Measurements from ENCODE around the gene AGPAT2.

The AGPAT2 gene

DNA sequence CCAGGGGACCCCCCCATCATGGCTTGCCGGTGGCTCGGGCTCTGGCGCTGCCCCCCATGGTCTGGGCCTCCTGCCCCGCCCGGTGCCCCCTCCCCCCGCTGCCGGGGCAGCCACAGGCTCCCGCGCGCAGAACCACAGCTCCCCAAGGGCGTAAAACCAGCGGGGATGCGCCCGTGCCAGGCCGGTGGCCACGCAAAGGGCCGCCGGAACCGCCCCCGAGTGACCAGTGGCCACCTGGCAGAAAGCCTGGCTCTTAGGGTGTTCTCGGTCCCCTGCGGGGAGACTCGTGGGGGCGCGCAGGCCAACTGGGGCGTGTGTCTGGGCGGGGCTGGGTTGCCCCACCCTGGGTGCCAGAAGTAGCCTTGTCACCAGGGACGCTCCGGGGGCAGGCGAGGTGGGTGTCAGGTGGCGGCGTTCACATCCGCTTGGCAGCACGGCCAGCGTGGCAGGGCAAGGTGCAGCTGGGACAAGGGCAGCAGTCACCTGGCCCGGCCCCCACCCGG is 515 bp upstream of the AGPAT2 start:
- no peak for DNase-seq

DNA sequence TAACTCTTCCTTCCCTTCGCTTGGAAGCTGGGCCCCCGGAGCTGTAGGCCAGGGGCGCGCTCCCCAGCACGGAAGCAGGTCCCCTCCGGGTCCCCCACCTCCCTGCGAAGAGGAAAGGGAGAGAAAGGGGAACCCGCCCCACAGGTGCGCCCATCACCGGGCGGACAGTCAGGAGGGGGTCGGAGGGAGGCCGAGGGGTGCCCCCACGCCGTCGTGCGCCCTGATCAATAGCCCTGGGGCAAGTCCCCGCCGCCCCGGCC is 793 bp downstream of the AGPAT2 start:
- no peak for DNase-seq

- DNase-seq: no peak
Observed at GRCh38 chr9:136685790-136686533, 1.3 kb downstream of the AGPAT2 start.

GRCh38 chr9:136685216-136685615 is 2.0 kb downstream of the AGPAT2 start:
- no peak for DNase-seq

DNA sequence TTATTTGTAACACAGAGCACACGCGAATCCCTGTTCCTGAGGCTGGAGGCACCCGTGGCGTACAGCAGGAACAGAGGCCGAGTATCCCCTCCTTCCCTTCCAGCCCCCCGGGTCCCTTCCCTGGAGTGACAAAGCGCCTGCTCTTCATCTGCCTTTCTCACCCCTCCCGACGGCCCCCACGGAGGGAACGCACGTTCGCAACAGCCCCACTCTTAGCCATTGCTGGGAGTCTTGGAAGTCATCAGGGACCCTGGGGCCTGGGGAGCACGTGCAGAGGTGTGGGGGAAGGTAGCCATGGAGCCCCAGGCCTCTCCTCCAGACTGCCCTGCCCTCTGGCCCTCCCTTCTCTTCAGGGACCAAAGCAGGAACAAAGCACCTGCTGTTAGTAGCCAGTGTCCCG is 2.5 kb downstream of the AGPAT2 start:
- no peak for DNase-seq

- DNase-seq: no peak
Observed at GRCh38 chr9:136684339-136684738, 2.9 kb downstream of the AGPAT2 start.

GRCh38 chr9:136683755-136684154 is 3.5 kb downstream of the AGPAT2 start:
- no peak for DNase-seq

DNA sequence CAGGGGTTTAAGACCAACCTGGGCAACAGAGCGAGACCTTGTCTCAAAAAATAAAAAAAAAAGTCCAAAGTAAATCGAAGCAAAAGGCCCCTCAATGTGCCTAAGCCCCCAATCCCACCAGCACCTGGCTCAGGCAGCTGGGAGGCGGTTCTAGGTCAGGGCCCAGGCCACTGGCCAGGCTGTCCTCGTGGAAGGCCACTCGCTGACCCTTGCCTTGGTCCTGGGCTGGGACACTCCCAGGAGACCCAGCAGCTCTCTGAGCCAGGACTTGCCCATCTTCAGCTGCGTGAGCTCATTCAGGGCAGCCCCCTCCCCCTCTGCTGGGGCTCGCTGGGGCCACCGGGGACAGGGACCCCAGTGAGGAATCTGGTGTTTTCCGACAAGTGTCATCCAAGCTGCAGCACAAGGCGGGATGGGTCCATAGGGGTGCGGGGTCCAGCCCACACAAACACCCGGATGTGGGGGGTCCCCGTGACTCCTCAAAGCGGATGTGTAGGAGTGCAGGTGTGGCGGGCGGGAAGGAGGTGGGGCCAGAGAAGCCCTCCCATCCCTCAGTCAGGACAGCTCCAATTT is 4.0 kb downstream of the AGPAT2 start:
- no peak for DNase-seq

- no peak for DNase-seq
Observed at GRCh38 chr9:136682710-136683109, 4.5 kb downstream of the AGPAT2 start.

GRCh38 chr9:136681945-136682699 is 5.1 kb downstream of the AGPAT2 start:
- no peak for DNase-seq

DNA sequence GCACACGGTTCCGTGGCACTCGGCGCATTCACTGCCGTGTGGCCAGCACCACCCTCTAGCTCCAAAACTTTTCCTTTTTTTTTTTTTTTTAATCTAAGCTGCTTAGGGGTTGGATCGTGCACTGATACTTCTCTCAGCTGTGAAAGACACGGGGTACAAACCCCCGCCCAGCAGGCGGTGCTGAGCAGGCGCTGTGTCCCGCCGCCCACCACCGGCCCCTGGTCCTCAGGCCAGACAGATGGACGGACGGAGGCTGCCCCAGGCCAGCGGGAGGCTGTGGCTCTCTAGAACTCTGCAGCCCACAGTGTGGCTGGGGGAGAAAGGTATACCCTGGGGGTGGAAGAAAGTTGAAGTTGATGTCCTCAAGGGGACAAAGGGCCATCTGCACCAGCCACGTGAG is 6.2 kb downstream of the AGPAT2 start:
- DNase-seq: no peak

GRCh38 chr9:136679431-136679941 is 7.8 kb downstream of the AGPAT2 start:
- no peak for DNase-seq

GRCh38 chr9:136678624-136679023 is 8.6 kb downstream of the AGPAT2 start:
- no peak for DNase-seq

DNA sequence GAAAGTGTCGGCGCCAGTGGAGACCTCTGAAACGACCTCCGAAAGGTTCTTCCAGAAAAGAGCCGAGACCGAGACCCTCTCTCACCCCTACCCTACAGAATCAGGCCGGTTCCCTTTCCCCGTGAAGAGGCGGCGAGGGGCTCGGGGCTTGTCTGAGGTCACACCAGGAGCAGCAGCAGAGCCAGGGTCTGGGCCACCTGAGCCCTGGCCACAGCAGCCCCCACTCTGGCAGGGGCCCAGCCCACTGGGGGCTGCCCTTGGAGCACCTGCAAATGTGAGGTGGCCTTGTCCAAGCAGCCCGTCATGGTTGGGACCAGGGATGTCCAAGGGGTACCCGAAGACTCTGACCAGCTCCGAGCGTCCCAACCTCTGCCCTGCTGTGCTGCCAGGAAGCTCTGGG is 9.2 kb downstream of the AGPAT2 start:
- DNase-seq: no peak

- no peak for DNase-seq
Observed at GRCh38 chr9:136676920-136677686, 10.2 kb downstream of the AGPAT2 start.

DNA sequence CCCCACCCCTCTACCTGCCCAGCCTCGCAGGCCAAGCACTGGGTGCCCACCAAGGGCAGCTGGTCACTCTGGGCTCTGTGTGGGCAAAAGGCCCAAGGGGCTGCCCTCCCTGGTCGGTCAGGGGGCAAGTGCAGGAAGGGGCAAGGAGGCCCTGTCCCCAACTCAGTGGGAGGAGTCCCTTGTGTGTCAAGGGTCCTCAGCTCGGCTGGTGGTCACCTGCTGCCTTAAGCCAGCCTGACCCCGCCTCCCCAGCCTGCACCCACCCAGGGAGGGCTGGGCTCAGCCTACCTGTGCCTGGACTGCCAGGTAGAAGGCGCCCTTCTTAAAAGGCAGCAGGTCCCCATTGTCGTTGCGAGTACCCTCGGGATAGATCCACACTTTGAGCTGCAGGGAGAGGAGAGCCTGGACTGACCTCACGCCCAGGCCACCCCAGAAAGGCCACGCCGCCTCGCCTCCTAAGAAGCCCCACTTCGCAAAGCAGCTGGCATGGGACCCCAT is 10.9 kb downstream of the AGPAT2 start:
- DNase-seq: no peak

GRCh38 chr9:136675477-136676296 is 11.6 kb downstream of the AGPAT2 start:
- DNase-seq: no peak

DNA sequence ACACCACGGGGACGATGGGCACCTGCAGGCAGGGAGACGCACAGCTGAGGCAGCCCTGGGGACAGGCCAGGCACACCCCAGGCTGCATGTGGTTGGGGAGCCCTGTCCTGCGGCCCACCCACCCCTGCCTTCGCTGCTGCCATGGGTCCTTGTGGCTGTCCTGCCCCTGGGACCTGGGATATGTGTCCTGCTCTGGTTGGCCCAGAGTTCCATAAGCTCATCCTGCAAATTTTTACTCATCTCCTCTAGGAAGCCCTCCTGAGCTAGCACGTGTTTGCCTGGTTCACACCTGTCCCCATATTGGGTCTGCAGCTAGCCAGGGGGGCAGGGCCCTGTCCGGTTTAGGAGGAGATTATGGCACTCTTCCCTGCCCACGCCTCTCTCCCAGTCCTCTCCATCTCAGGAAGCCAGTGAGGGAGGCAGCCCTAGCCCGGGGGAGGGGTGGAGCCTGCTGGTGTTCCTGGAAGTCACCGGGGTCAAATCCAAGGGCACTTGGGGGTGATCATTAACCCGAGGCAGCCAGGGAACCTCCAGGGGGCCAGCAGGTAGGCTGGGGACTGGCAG is 12.4 kb downstream of the AGPAT2 start:
- no peak for DNase-seq

DNA sequence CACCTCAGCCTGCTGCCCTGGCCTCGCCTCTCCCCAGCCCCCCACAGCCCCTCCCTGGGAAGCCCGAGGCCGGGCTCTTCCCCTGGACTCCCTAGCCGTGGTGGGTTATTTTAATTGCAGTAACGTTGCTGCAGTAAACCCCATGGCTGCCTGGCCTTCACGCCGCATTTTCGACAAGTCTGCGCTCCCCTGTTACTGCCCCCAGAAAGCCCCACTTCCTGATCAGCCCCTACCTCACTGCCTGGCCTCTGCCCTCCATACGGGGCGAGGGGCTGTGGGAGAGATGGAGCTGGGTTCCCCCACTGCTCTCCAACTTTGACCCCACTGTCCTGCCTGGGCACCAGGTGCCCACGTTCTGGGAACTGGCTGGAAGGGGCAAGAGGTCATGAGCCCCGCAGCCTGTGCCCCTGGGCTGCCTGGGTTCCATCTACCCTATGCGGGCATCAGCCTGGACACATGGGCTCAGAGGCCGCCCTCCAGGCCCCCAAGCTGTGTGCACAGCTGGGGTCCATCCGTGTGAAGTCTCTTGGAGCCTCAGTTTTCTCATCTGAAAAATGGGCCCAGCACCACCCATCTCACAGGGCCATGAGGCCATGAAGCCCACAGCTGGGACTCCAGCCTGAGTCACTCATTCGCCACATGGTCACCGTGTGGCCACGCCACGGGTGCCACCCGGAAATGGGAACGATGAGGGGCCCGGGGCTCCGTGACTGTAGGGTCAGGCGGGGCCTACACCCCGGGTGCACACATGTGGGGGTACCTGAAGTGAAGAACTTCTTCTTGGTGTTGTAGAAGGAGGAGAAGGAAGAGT is 13.1 kb downstream of the AGPAT2 start:
- no peak for DNase-seq

- no peak for DNase-seq
Observed at GRCh38 chr9:136673088-136673974, 13.9 kb downstream of the AGPAT2 start.

All from KG1 (cell line).